Measurements from ENCODE around the gene TSPAN5. TPM values are rescaled to one million over a fixed set of nuclear protein-coding genes. Genes with fewer than 3 reads are reported as not detected.

TSPAN5 gene
- total and polyA plus RNA-seq, 11 donors, result 1.0 to 10.2 (median 5.6) TPM

- ATAC-seq, result no peak
- TF ChIP-seq, protein P1, sequence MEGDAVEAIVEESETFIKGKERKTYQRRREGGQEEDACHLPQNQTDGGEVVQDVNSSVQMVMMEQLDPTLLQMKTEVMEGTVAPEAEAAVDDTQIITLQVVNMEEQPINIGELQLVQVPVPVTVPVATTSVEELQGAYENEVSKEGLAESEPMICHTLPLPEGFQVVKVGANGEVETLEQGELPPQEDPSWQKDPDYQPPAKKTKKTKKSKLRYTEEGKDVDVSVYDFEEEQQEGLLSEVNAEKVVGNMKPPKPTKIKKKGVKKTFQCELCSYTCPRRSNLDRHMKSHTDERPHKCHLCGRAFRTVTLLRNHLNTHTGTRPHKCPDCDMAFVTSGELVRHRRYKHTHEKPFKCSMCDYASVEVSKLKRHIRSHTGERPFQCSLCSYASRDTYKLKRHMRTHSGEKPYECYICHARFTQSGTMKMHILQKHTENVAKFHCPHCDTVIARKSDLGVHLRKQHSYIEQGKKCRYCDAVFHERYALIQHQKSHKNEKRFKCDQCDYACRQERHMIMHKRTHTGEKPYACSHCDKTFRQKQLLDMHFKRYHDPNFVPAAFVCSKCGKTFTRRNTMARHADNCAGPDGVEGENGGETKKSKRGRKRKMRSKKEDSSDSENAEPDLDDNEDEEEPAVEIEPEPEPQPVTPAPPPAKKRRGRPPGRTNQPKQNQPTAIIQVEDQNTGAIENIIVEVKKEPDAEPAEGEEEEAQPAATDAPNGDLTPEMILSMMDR (IDR thresholded peaks at IDR 0.05), result no peak
- no peak for TF ChIP-seq POLR2A (IDR thresholded peaks at IDR 0.05)
- Histone ChIP-seq H3K4me3 (no peak overlapping the region), H3K4me1 (peaks cover 0 to 6% (median 0%) of the 10 kb centered on the region in 12 donors), H3K27ac (no peak overlapping the region), H3K36me3 (no peaks in the 10 kb centered on the region), H3K9me3 (no peaks in the 10 kb centered on the region), H3K27me3 (no peaks in the 10 kb centered on the region)
- DNase-seq, result no peak
- WGBS, 4 donors, result 72 to 93% (median 84%) methylated on average over 5 of the region's 5 CpGs
- intact Hi-C loops (cut with DNase I), result no loop called here
Observed at GRCh38 chr4:98609934-98610333, 48.5 kb downstream of the TSPAN5 start.

GRCh38 chr4:98608356-98608755, 50.1 kb downstream of the TSPAN5 start:
- Histone ChIP-seq H3K4me3 (no peak overlapping the region), H3K4me1 (peaks cover 0 to 5% (median 0%) of the 10 kb centered on the region in 12 donors), H3K27me3 (no peaks in the 10 kb centered on the region), H3K36me3 (no peaks in the 10 kb centered on the region), H3K27ac (no peak overlapping the region), H3K9me3 (no peaks in the 10 kb centered on the region)
- TF ChIP-seq, protein P1 (IDR thresholded peaks at IDR 0.05), result no peak
- no peak for TF ChIP-seq POLR2A (IDR thresholded peaks at IDR 0.05)
- DNase-seq, result no peak
- intact Hi-C loops (cut with DNase I), result no loop called here
- 48 to 60% (median 50%) methylated on average over 5 of the region's 5 CpGs for WGBS, 4 donors
- no peak for ATAC-seq

DNA sequence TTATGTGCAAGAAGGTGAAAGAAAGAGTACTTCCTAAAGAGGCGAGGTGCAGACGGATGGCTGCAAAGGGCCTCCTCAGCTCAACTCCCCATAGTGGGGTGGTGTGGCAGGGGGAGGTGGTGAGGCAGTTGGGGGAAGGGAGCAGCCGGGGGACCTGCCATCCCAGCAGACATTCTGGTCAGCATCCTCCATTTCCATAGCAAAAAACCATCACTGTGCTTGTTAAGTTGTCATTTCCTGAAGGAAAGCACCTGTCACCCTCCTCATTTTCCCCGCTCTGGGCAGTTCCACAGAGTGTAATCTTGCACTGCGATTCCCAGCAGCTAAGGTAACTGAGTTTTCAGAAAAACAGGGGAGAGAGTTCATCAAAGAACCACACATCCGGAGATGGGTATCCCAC, 51.5 kb downstream of the TSPAN5 start:
- 82 to 92% (median 84%) methylated on average over 6 of the region's 6 CpGs for WGBS, 4 donors
- no peak for TF ChIP-seq POLR2A (IDR thresholded peaks at IDR 0.05)
- TF ChIP-seq, protein P1 (IDR thresholded peaks at IDR 0.05), result no peak

DNA sequence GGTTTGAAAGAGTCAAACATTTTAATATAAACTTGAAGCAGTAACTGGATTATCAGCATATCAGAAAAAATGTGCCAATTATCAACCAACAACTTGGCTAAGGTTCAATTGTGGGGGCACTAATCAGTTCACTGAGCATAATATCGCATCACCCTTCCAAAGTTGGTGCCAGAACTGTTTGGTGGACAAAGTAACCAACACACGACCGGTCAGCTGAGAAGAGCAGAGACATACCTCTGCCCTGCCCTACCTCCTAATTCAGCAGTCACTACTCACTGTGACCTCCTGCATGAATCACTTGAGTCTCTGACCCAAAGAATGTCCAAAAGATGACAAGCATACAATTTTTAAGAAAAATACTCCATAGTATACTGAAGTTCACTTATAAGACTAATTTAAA, 53.2 kb downstream of the TSPAN5 start:
- H3K27me3 ChIP-seq, result no peaks in the 10 kb centered on the region
- intact Hi-C loops (cut with DNase I), result no loop called here
- no peaks in the 10 kb centered on the region for H3K36me3 ChIP-seq
- peaks cover 0 to 10% (median 2%) of the 10 kb centered on the region in 12 donors for H3K9me3 ChIP-seq
- no peak overlapping the region for H3K4me3 ChIP-seq
- 69 to 90% (median 76%) methylated on average over 3 of the region's 3 CpGs for WGBS, 4 donors
- no peak for ATAC-seq
- DNase-seq, result no peak
- H3K4me1 ChIP-seq, result peaks cover 0 to 5% (median 0%) of the 10 kb centered on the region in 12 donors
- TF ChIP-seq, protein P1 (IDR thresholded peaks at IDR 0.05), result no peak
- no peak for TF ChIP-seq POLR2A (IDR thresholded peaks at IDR 0.05)
- H3K27ac ChIP-seq, result no peak overlapping the region

More for the DNA sequence above, 51.5 kb downstream of the TSPAN5 start:
- Histone ChIP-seq H3K27ac (no peak overlapping the region), H3K27me3 (no peaks in the 10 kb centered on the region), H3K36me3 (no peaks in the 10 kb centered on the region), H3K4me3 (no peak overlapping the region), H3K9me3 (no peaks in the 10 kb centered on the region), H3K4me1 (peaks cover 0 to 5% (median 0%) of the 10 kb centered on the region in 12 donors)
- no peak for DNase-seq
- intact Hi-C loops (cut with DNase I), result no loop called here
- no peak for ATAC-seq

Data from heart left ventricle (tissue), 16 donors.